ENCODE measurements around the gene NRIP1.

The NRIP1 gene

DNA sequence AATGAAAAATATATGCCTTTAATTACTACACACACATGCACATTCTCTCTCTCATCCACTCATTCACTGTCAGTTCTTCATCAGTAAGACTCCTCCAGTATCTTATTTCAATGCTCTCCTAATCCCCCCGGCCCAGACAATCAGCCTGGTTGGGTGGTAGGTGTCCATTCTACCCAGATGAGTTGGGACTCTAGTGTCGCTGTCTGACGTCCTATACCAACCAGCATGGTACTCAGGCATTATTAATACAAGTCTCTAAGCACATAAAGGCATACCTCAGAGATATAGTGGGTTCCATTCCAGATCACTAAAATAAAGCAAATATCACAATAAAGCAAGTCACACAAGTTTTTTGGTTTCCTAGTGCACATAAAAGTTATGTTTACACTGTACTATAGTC lies 19.8 kb downstream of the NRIP1 start:
- TF ChIP-seq CTCF (IDR thresholded peaks at IDR 0.05; ENCODE audit: insufficient read depth, low read depth, low read length, missing control alignments), result no peak
- no peak overlapping the region for H3K4me3 ChIP-seq (ENCODE audit: low read depth, low read length)
- no peak for DNase-seq (ENCODE audit: low read depth)

DNA sequence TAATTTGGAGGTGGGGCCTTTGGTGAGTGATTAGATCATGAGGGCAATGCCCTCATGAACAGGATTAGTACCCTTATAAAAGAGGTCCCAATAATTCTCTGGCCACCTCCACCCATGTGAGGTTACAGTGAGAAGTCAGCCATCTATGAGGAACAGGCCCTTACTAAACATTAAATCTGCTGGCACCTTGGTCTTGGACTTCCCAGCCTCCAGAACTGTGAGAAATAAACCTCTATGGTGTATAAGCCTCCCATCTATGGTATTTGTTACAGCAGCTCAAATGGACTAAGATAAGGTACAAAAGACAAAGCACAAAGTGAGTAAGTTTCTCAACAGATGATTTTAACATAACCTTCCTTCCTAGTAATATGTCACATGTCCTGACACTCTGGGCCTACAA lies 22.3 kb downstream of the NRIP1 start:
- DNase-seq (ENCODE audit: low read depth), result no peak
- no peak overlapping the region for H3K4me3 ChIP-seq (ENCODE audit: low read depth, low read length)
- no peak for TF ChIP-seq CTCF (IDR thresholded peaks at IDR 0.05; ENCODE audit: insufficient read depth, low read depth, low read length, missing control alignments)

DNA sequence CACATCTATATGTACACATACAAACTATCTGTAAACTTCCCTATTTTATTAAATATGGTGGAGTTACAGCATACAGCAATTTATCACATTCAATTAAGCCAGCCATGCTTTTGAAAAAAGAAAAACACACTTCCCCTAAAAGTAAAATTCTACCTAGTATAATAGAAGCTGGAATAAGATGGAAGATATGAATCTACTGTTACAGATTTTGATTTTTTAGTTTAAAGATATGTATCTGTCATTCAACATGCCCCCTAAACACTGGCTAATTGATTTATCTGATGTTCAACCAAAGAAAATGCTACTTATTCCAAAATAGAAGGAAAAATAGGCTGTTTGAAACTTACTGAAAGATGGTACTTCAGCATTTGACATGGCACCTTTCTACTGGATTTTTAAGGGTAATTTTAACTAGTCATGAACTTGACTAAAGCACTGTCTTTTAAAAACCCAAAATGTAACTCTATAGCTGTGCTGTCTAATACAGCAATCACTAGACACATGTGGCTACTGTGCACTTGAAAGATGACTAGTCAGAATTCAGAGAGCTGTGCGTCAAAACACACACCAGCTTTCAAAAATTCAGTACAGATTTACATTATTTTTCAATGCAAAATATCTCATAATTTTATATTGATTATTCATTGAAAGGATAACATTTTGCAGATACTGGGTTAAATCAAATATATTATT lies 25.0 kb downstream of the NRIP1 start:
- no peak overlapping the region for H3K4me3 ChIP-seq (ENCODE audit: low read depth, low read length)
- TF ChIP-seq CTCF (IDR thresholded peaks at IDR 0.05; ENCODE audit: insufficient read depth, low read depth, low read length, missing control alignments), result no peak
- DNase-seq (ENCODE audit: low read depth), result no peak

DNA sequence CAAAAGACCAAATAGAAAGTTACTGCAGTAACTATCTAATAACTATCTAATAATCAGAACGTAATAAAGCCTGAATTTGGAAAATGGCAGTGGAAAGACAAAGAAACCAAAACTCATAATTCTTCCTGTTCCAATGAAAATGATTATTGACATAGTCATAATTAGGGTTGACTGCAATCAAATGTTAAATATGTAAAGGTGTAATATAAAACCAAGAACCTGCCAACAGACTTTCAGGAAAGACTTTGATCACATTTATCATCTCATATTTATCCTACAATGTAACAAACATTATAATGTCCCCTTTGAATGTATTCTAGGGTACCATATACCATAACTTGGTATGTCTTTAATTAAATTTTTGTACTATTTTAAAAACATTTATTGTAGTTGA lies 26.9 kb downstream of the NRIP1 start:
- H3K4me3 ChIP-seq (ENCODE audit: low read depth, low read length), result no peak overlapping the region
- DNase-seq (ENCODE audit: low read depth), result no peak
- no peak for TF ChIP-seq CTCF (IDR thresholded peaks at IDR 0.05; ENCODE audit: insufficient read depth, low read depth, low read length, missing control alignments)

- H3K4me3 ChIP-seq (ENCODE audit: low read depth, low read length), result no peak overlapping the region
- DNase-seq (ENCODE audit: low read depth), result no peak
- TF ChIP-seq CTCF (IDR thresholded peaks at IDR 0.05; ENCODE audit: insufficient read depth, low read depth, low read length, missing control alignments), result no peak
Observed at GRCh38 chr21:15037095-15037899, 27.5 kb downstream of the NRIP1 start.

DNA sequence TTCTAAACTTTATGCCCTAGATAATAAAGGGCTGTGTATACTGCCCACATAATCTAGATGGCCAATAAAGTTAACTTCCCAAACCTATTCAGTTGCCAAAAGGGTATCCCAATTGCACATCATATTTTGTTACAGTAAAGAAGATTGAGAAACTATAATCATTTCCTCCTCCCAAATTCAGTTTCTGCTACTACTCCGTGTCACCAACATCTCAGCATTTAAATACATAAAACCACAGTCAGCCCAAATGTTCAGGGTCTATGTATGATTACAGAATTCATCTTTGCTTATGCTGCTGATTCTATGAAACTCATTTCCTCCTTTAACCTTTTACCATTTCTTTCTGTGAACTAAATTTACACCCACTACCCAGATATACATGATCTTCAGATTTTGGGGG lies 28.6 kb downstream of the NRIP1 start:
- no peak for TF ChIP-seq CTCF (IDR thresholded peaks at IDR 0.05; ENCODE audit: insufficient read depth, low read depth, low read length, missing control alignments)
- H3K4me3 ChIP-seq (ENCODE audit: low read depth, low read length), result no peak overlapping the region
- DNase-seq (ENCODE audit: low read depth), result no peak
